ENCODE data around the gene TP53BP1. TPM values are rescaled to one million over a fixed set of nuclear protein-coding genes. Genes with fewer than 3 reads are reported as not detected.
A peak's percentile ranks its signal among the peaks of the same experiment; 100 is the strongest.

TP53BP1 gene
- polyA plus RNA-seq, 3 donors: 1.8 to 6.7 (median 3.1) TPM

DNA sequence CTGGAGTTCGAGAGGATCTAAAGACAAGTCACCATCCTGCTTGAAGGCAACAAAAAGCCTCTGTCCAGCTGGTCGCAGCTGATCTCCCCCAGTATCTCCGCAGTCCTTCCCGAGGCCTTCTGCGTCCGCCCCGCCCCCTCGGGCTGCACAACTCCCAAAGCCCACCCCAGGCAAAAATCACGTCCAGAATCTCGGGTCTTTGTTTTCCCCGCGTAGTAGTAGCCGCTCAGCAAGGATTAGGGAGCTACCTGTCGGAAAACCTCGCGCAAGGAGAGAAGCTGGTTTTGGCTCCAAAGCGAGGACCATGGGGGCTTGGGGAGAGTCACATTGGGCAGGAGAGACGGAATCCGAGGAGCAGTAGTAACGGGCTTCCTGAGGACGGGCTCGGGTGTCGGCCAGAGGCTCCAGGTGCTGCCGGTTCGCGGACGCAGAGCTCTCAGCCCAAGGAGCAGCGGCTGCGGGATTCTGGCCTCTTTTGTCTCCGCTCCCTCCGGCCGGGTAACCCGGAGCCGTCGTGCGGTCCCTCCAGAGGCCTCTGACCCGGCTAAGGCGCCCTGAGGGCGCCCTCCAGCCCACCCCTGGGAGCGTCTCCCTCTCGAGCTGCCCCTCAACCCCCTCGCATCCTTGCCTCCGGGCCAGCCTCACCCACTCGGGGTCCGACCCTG, 122.5 kb downstream of the TP53BP1 start:
- TF ChIP-seq, protein P1, sequence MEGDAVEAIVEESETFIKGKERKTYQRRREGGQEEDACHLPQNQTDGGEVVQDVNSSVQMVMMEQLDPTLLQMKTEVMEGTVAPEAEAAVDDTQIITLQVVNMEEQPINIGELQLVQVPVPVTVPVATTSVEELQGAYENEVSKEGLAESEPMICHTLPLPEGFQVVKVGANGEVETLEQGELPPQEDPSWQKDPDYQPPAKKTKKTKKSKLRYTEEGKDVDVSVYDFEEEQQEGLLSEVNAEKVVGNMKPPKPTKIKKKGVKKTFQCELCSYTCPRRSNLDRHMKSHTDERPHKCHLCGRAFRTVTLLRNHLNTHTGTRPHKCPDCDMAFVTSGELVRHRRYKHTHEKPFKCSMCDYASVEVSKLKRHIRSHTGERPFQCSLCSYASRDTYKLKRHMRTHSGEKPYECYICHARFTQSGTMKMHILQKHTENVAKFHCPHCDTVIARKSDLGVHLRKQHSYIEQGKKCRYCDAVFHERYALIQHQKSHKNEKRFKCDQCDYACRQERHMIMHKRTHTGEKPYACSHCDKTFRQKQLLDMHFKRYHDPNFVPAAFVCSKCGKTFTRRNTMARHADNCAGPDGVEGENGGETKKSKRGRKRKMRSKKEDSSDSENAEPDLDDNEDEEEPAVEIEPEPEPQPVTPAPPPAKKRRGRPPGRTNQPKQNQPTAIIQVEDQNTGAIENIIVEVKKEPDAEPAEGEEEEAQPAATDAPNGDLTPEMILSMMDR (IDR thresholded peaks at IDR 0.05): no peak

DNA sequence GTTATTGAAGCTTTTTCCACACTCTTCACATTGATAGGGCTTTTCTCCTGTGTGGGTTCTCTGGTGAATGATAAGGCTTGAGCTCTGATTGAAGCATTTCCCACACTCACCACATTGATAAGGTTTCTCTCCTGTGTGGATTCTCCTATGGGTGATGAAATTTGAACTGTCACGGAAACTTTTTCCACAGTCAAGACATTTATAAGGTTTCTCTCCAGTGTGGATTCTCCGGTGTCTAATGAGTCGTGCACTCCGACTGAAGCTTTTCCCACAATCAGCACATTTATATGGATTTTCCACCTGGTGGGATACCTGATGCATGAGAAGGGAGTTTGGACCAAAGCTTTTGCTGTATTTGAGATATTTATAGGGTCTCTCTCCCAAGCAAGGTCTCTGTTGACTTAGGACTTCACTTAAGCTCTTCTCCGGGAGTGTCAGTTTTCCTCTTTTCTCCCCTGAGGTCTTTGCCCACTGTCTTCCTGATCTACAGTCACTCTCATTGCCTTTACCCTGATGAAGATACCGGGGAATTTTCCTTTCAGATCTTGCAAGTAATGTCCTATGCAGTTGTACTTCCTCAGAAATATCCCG, 131.5 kb downstream of the TP53BP1 start:
- Mint-ChIP-seq H3K9me3 (peaks cover 31 to 52% (median 45%) of the 10 kb centered on the region in 7 donors), H3K4me1 (peaks cover 25% of the 10 kb centered on the region), H3K27me3 (ENCODE audit: low read depth in 3 of 3) (no peaks in the 10 kb centered on the region), H3K36me3 (peaks cover 54 to 72% of the 10 kb centered on the region in 2 donors), H3K27ac (no peak overlapping the region), H3K4me3 (no peak overlapping the region)
- TF ChIP-seq, protein P1 (IDR thresholded peaks at IDR 0.05): no peak
- Histone ChIP-seq H3K27ac (ENCODE audit: low read depth in 1 of 2, low read length in 2 of 2) (no peak overlapping the region), H3K36me3 (replicated peaks in 1 of 2; ENCODE audit: control insufficient read depth in 1 of 2, insufficient read depth in 2 of 2, low read length in 2 of 2) (peaks cover 44 to 69% of the 10 kb centered on the region in 2 donors), H3K4me3 (replicated peaks in 1 of 3; ENCODE audit: low read depth in 2 of 3, low read length in 3 of 3) (peak overlapping the region in 1 of 3 experiments; percentile 40), H3K4me2 (replicated peaks; ENCODE audit: extremely low read depth, low read length, poor library complexity, severe bottlenecking) (no peak overlapping the region), H3K9me3 (replicated peaks in 1 of 2; ENCODE audit: control insufficient read depth in 1 of 2, insufficient read depth in 1 of 2, low read length in 2 of 2) (peaks cover 28 to 46% of the 10 kb centered on the region in 2 donors), H2AFZ (ENCODE audit: insufficient read depth, low read depth, low read length, poor library complexity, severe bottlenecking) (no peak overlapping the region), H3K4me1 (ENCODE audit: control insufficient read depth in 1 of 2, insufficient read depth in 2 of 2, low read length in 2 of 2) (no peaks in the 10 kb centered on the region), H3K79me2 (ENCODE audit: insufficient read depth, low read length) (peaks cover 5% of the 10 kb centered on the region), H3K9ac (ENCODE audit: insufficient read depth, low read length, poor library complexity, severe bottlenecking) (no peak overlapping the region), H4K20me1 (ENCODE audit: insufficient read depth, low read length) (no peaks in the 10 kb centered on the region), H3K27me3 (ENCODE audit: control insufficient read depth in 2 of 2, insufficient read depth in 2 of 2, low read length in 2 of 2) (no peaks in the 10 kb centered on the region)
- no peak for DNase-seq
- intact Hi-C loops (cut with micrococcal nuclease): no loop called here
- 100% methylated on average over 1 of the region's 7 CpGs for WGBS (ENCODE audit: insufficient coverage)

More for the DNA sequence above, 122.5 kb downstream of the TP53BP1 start:
- Histone ChIP-seq H3K9me3 (replicated peaks in 1 of 2; ENCODE audit: control insufficient read depth in 1 of 2, insufficient read depth in 1 of 2, low read length in 2 of 2) (no peaks in the 10 kb centered on the region), H3K4me2 (replicated peaks; ENCODE audit: extremely low read depth, low read length, poor library complexity, severe bottlenecking) (peak overlapping the region; percentile 94), H4K20me1 (ENCODE audit: insufficient read depth, low read length) (no peaks in the 10 kb centered on the region), H3K4me3 (replicated peaks in 1 of 3; ENCODE audit: low read depth in 2 of 3, low read length in 3 of 3) (peak overlapping the region; percentile 53 to 87 (median 71)), H3K27ac (ENCODE audit: low read depth in 1 of 2, low read length in 2 of 2) (peak overlapping the region; percentile 24 to 82), H3K27me3 (ENCODE audit: control insufficient read depth in 2 of 2, insufficient read depth in 2 of 2, low read length in 2 of 2) (no peaks in the 10 kb centered on the region), H3K4me1 (ENCODE audit: control insufficient read depth in 1 of 2, insufficient read depth in 2 of 2, low read length in 2 of 2) (peaks cover 20 to 32% of the 10 kb centered on the region in 2 donors), H3K79me2 (ENCODE audit: insufficient read depth, low read length) (peaks cover 32% of the 10 kb centered on the region), H3K36me3 (replicated peaks in 1 of 2; ENCODE audit: control insufficient read depth in 1 of 2, insufficient read depth in 2 of 2, low read length in 2 of 2) (peaks cover 10 to 24% of the 10 kb centered on the region in 2 donors), H3K9ac (ENCODE audit: insufficient read depth, low read length, poor library complexity, severe bottlenecking) (peak overlapping the region; percentile 85), H2AFZ (ENCODE audit: insufficient read depth, low read depth, low read length, poor library complexity, severe bottlenecking) (peak overlapping the region; percentile 90)
- intact Hi-C loops (cut with micrococcal nuclease): no loop called here
- H3K9me3 Mint-ChIP-seq: peaks cover 2 to 8% (median 4%) of the 10 kb centered on the region in 7 donors
- peaks cover 33 to 36% of the 10 kb centered on the region in 2 donors for H3K36me3 Mint-ChIP-seq
- under 1% methylated on average over 42 of the region's 45 CpGs for WGBS (ENCODE audit: insufficient coverage)
- peaks cover 54% of the 10 kb centered on the region for H3K4me1 Mint-ChIP-seq
- peak overlapping the region; percentile 94 to 97 for H3K4me3 Mint-ChIP-seq
- H3K27me3 Mint-ChIP-seq (ENCODE audit: low read depth in 3 of 3): peaks cover 0 to 4% (median 0%) of the 10 kb centered on the region in 3 donors
- DNase-seq: peak in 2 of 3 donors; percentile 6 to 21
- peak overlapping the region in 6 of 7 donors; percentile 78 to 90 (median 82) for H3K27ac Mint-ChIP-seq
